PC-3 (cell line): ENCODE measurements around the gene MRPS12.

Source experiments
- CTCF ChIP-seq: fragments of 300-600 bp; sonication (generic); conservative IDR thresholded peaks from 2 replicates; pipeline ENCODE4 v1.5.1; 2017; ENCODE audit warnings: antibody characterized with exemption, low read depth, mild to moderate bottlenecking, low read length
- EZH2 ChIP-seq: fragments of 300-600 bp; sonication (generic); IDR thresholded peaks from one replicate; pipeline ENCODE4 v1.6.1; 2017; ENCODE audit warnings: antibody characterized with exemption, mild to moderate bottlenecking, low read length; ENCODE audit not compliant: unreplicated experiment
- EZH2phosphoT487 ChIP-seq: fragments of 300-600 bp; sonication (generic); IDR thresholded peaks from 2 replicates; pipeline ENCODE4 v1.6.1; 2018; ENCODE audit warnings: mild to moderate bottlenecking, antibody characterized with exemption, low read length, borderline replicate concordance

- TF ChIP-seq CTCF (no peak), EZH2 (no peak), EZH2phosphoT487 (no peak)
These were observed 19.2 kb upstream of the MRPS12 start for GRCh38 chr19:38911388-38912001.
